Measurements from ENCODE around the gene BOLL. TPM values are rescaled to one million over a fixed set of nuclear protein-coding genes. Genes with fewer than 3 reads are reported as not detected.

Gene BOLL
- total RNA-seq = 0.08 TPM in 1 of 2 replicates, not detected in the other

DNA sequence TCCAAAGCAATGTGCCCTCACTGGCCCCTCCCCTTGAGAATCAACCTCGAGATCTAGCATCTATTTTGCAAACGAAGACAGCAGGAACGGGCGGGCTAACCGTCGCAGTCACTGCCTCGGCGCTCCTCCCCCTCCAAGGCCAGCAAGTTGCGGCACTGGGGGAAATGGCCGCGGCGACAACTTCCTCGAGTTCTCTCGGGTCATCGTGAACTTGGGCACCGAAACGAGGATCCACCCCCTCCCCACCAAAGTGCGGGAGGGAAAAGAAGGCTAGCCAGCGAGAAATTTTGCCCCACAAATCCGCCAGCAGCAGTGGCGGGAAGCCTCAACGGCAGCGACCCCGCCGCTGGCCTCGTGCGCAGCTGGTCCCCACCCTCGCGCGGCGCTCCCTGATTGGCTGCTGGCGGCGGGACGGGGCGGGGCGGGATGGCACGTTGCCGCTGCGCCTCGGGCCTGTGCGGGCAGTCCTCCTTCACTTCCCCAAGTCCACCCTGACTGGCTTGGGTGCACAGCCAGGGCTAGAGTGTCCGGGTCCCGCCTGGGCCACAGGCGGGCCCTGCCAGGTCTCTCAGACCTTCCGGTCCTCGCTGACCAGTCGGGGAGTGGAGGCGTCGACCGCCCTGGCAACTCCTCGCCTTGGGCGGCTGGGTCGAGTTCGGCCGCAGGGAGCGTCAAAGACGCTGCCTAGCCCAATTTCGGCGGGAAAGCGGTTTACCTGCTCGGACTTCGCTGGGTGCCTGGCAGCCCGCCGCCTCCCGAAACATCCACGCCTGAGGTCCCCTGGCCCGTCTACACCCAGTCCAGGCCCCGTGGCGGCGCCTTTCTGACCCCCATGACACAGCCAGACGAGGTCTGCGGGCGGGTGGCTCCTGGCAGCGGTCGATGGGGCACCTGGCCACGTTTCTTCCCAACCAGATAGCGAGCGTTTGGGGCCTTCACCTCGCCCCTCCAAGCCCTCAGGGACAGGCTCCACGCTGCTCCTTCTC lies at the start of gene BOLL:
TSS of gene BOLL (minus strand) at position 364 of the 986 bp plus-strand sequence. CDS start 3,469 bp downstream, outside the sequence.

DNA sequence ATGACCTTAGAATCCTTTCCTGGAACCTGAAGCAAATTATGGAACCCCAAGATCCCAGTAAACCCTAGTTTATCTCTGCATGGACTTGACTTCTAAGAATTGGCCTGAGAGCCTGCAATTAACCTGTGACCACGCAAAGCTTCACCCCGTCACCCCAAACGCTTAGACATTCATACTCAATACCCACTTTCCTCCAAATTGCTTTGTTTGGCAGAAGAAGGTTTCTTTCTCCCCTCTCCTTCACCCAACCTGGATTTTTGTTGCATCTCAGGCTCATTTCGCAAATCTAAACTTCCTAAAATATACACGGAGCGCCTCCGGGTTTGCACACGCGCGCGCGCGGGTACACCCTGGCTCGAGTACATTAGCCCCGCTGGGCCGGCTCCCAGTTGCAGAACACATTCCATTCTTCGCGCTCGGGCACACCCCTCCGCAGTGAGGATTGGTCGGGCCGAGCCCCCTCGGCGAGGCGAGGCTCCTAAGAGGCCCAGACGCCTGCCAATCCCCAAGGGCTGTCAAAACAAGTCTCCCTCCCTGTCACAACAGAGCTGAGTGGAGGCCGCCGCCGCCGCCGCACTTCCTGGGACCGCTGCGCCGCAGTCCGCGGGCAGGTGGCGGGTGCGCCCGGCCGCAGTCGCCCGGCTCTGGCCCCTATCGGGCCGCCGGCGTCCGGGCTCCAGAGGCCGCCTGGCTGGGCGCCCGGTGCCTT lies 19.1 kb upstream of the BOLL start, which contains the start of gene PLCL1:
TSS of gene PLCL1 (plus strand) at position 545 of the 709 bp plus-strand sequence.

GRCh38 chr2:197705121-197705911 lies 79.8 kb downstream of the BOLL start, which contains the start of gene MARS2:
Gene MARS2, plus strand, starts transcription at chr2:197705369. Its CDS starts 37 bp downstream, at chr2:197705406.

Other genes with a start within 250 kb of the BOLL start
- gene RFTN2, start 109.7 kb downstream of the BOLL start, total RNA-seq = 4.5 and 11.9 TPM in 2 replicates
- 4.7 and 5.4 TPM in 2 replicates for gene MARS2, start 80.0 kb downstream of the BOLL start, total RNA-seq
- gene PLCL1, start 19.3 kb upstream of the BOLL start, total RNA-seq = 0.65 and 0.88 TPM in 2 replicates

Measured in epithelial cell of alveolus of lung (primary cell).